GM23338 (cell line): ENCODE results near the gene CCND1. TPM values are rescaled to one million over a fixed set of nuclear protein-coding genes. Genes with fewer than 3 reads are reported as not detected.

Experiments
- ATAC-seq: fragments of 200-7000 bp; cut with Tn5 transposase; 3 replicates; pipeline ENCODE4 v1.9.1; 2020
- DNase-seq: peaks from one replicate; pipeline ENCODE4 v3.0.0-alpha.2; 2015; ENCODE audit warnings: low spot score
- H2AFZ ChIP-seq: fragments of 200-600 bp; sonication (generic); 2 replicates; pipeline ENCODE4 v1.8.0; 2016; ENCODE audit warnings: antibody characterized with exemption, mild to moderate bottlenecking, moderate library complexity
- H3F3A ChIP-seq: fragments of 200-600 bp; sonication (generic); replicated peaks from 2 replicates; pipeline ENCODE4 v1.8.0; 2017; ENCODE audit warnings: antibody characterized with exemption, mixed run types, low read depth
- H3K27ac ChIP-seq: fragments of 200-600 bp; sonication (generic); 2 replicates; pipeline ENCODE4 v1.6.1; 2016; ENCODE audit warnings: low read depth
- H3K27me3 ChIP-seq: fragments of 200-600 bp; sonication (generic); 2 replicates; pipeline ENCODE4 v1.8.0; 2016; ENCODE audit warnings: mild to moderate bottlenecking, mixed run types, moderate library complexity; ENCODE audit not compliant: insufficient read depth
- H3K36me3 ChIP-seq: fragments of 200-600 bp; sonication (generic); 2 replicates; pipeline ENCODE4 v1.8.0; 2016; ENCODE audit warnings: mild to moderate bottlenecking; ENCODE audit not compliant: insufficient read depth
- H3K4me1 ChIP-seq: fragments of 200-600 bp; sonication (generic); 2 replicates; pipeline ENCODE4 v1.8.0; 2016; ENCODE audit warnings: mild to moderate bottlenecking, moderate library complexity; ENCODE audit not compliant: insufficient read depth
- H3K4me2 ChIP-seq: fragments of 200-600 bp; sonication (generic); 2 replicates; pipeline ENCODE4 v1.7.1; 2017; ENCODE audit warnings: mixed run types
- H3K4me3 ChIP-seq: fragments of 200-600 bp; sonication (generic); 2 replicates; pipeline ENCODE4 v1.6.1; 2016; ENCODE audit warnings: mixed run types
- H3K79me2 ChIP-seq: fragments of 200-600 bp; sonication (generic); replicated peaks from 2 replicates; pipeline ENCODE4 v1.8.0; 2017; ENCODE audit warnings: mild to moderate bottlenecking; ENCODE audit not compliant: insufficient read depth
- H3K9me2 ChIP-seq: fragments of 200-600 bp; sonication (generic); 2 replicates; pipeline ENCODE4 v1.8.0; 2017; ENCODE audit not compliant: insufficient read depth
- H4K20me1 ChIP-seq: fragments of 200-600 bp; sonication (generic); replicated peaks from 2 replicates; pipeline ENCODE4 v1.8.0; 2017; ENCODE audit warnings: mild to moderate bottlenecking; ENCODE audit not compliant: insufficient read depth
- H3K27ac Mint-ChIP-seq: 2 replicates; pipeline ENCODE4 v1.8.0; 2020; ENCODE audit warnings: inconsistent platforms, mild to moderate bottlenecking, moderate library complexity, mixed read lengths
- H3K27me3 Mint-ChIP-seq: 3 replicates; pipeline ENCODE4 v1.8.0; 2022; ENCODE audit warnings: low read depth, mild to moderate bottlenecking, moderate library complexity, mixed read lengths, inconsistent platforms; ENCODE audit not compliant: insufficient read depth, poor library complexity
- H3K36me3 Mint-ChIP-seq: 3 replicates; pipeline ENCODE4 v1.8.0; 2021; ENCODE audit warnings: low read depth, mild to moderate bottlenecking, inconsistent platforms, moderate library complexity, mixed read lengths
- H3K4me1 Mint-ChIP-seq: 3 replicates; pipeline ENCODE4 v1.8.0; 2020; ENCODE audit warnings: mild to moderate bottlenecking, inconsistent platforms, mixed read lengths
- H3K4me3 Mint-ChIP-seq: 3 replicates; pipeline ENCODE4 v1.8.0; 2021; ENCODE audit warnings: moderate library complexity, mild to moderate bottlenecking, inconsistent platforms, mixed read lengths
- H3K9me3 Mint-ChIP-seq: 3 replicates; pipeline ENCODE4 v1.8.0; 2020; ENCODE audit warnings: moderate library complexity, mild to moderate bottlenecking, inconsistent platforms, mixed read lengths
- CREB1 ChIP-seq: fragments of 250-450 bp; sonication (Bioruptor Pico); IDR thresholded peaks from 2 replicates; pipeline ENCODE4 v1.5.0; 2020; ENCODE audit warnings: low read depth, mild to moderate bottlenecking, moderate library complexity
- ETS1 ChIP-seq: IDR thresholded peaks from 2 replicates; pipeline ENCODE4 v1.6.1; 2016; ENCODE audit warnings: antibody characterized with exemption
- EZH2phosphoT487 ChIP-seq: fragments of 200-600 bp; sonication (generic); IDR thresholded peaks from one replicate; pipeline ENCODE4 v1.8.1; 2018; ENCODE audit warnings: antibody characterized with exemption; ENCODE audit not compliant: unreplicated experiment
- JUNB ChIP-seq: IDR thresholded peaks from one replicate; pipeline ENCODE4 v1.6.1; 2016; ENCODE audit warnings: antibody characterized with exemption; ENCODE audit not compliant: unreplicated experiment
- POLR2AphosphoS5 ChIP-seq: IDR thresholded peaks from 2 replicates; pipeline ENCODE4 v1.6.1; 2016; ENCODE audit warnings: antibody characterized with exemption, low read depth
- STAT1 ChIP-seq: IDR thresholded peaks from one replicate; pipeline ENCODE4 v1.6.1; 2016; ENCODE audit warnings: antibody characterized with exemption; ENCODE audit not compliant: unreplicated experiment
- ZNF114 ChIP-seq: fragments of 250-450 bp; sonication (Bioruptor Pico); IDR thresholded peaks from 2 replicates; pipeline ENCODE4 v1.5.0; 2020; ENCODE audit warnings: mild to moderate bottlenecking, moderate library complexity
- polyA plus RNA-seq: library from polyadenylated mRNA; unstranded; fragments of >200 nt; fragmentation: Nextera tagmentation; extraction: Ambion mirVana; gene quantifications from 2 replicates; pipeline ENCODE4 v1.2.1, GENCODE V29; 2016
- total RNA-seq: library from RNA; depleted of rRNA; stranded (reverse); fragments of >200 nt; shearing (Covaris generic); gene quantifications from 2 replicates; pipeline ENCODE4 v1.2.3, GENCODE V29; 2014
- TF ChIP-seq, protein P1 (sequence below): fragments of 250-450 bp; sonication (Bioruptor Pico); IDR thresholded peaks from 2 replicates; pipeline ENCODE4 v1.5.0; 2020; ENCODE audit warnings: mild to moderate bottlenecking, moderate library complexity
- TF ChIP-seq, protein P2 (sequence below), 2 experiments: fragments of 200-600 bp in 1 of 2; sonication (generic) in 1 of 2; conservative IDR thresholded peaks; 2 replicates each; pipeline versions ENCODE4 v1.5.1 to v1.6.1; 2016 to 2017; ENCODE audit warnings: antibody characterized with exemption in 2 of 2, low read depth in 2 of 2, mild to moderate bottlenecking in 2 of 2, moderate library complexity in 1 of 2
- TF ChIP-seq, protein P3 (sequence below): IDR thresholded peaks from one replicate; pipeline ENCODE4 v1.6.1; 2018; ENCODE audit warnings: antibody characterized with exemption; ENCODE audit not compliant: unreplicated experiment

The CCND1 gene
- total and polyA plus RNA-seq, 2 experiments from 2014 or later = 109 to 183 TPM

DNA sequence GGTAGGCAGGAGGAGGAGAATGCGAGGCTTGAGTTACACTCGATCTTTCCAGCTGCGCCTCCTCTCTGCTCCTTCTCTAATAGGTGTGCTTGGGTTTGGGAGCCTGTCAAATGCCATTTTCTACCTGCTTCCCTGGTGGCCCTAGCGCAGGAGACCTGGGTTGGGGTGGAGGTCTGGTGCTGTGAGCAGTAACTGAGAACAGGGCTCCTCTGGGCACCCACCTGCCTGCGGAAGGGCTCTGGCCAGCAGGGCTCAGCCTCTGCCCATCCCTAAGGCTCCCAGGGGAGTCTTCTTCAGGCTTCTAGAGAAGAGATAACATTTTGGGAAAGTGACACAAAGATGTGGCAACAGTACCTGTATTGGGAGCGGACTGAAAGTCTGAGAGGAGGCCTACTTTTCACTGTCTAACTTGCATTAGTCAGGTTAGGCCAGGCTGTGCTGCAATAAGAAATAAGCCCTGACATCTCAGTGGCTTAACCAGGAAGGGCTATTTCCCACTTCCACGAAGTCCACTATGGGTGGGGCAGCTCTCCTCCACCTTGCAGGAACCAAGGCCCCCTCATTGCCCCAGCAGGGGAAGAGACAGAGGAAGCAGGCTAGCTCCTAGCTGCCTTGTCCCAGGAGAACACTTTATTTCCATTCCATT is 41.8 kb downstream of the CCND1 start:
- H3K27ac ChIP-seq = no peak overlapping the region
- no peak overlapping the region for H3K4me2 ChIP-seq
- Mint-ChIP-seq H3K9me3 (no peaks in the 10 kb centered on the region; the same call in 2 of the 3 replicates), H3K4me1 (no peaks in the 10 kb centered on the region; the same call in 2 of the 3 replicates), H3K27me3 (peaks cover 13% of the 10 kb centered on the region), H3K27ac (no peak overlapping the region), H3K4me3 (no peak overlapping the region), H3K36me3 (no peaks in the 10 kb centered on the region)
- no peak overlapping the region for H3K4me3 ChIP-seq
- no peak for ATAC-seq
- peaks cover 7% of the 10 kb centered on the region; the same call in 1 of the 2 replicates for H3K27me3 ChIP-seq
- H3K79me2 ChIP-seq = no peaks in the 10 kb centered on the region
- H4K20me1 ChIP-seq = no peaks in the 10 kb centered on the region
- H3K9me2 ChIP-seq = no peaks in the 10 kb centered on the region
- no peaks in the 10 kb centered on the region for H3K4me1 ChIP-seq
- H2AFZ ChIP-seq = no peak overlapping the region
- H3K36me3 ChIP-seq = no peaks in the 10 kb centered on the region
- DNase-seq = no peak
- no peaks in the 10 kb centered on the region for H3F3A ChIP-seq
- TF ChIP-seq, protein P1, sequence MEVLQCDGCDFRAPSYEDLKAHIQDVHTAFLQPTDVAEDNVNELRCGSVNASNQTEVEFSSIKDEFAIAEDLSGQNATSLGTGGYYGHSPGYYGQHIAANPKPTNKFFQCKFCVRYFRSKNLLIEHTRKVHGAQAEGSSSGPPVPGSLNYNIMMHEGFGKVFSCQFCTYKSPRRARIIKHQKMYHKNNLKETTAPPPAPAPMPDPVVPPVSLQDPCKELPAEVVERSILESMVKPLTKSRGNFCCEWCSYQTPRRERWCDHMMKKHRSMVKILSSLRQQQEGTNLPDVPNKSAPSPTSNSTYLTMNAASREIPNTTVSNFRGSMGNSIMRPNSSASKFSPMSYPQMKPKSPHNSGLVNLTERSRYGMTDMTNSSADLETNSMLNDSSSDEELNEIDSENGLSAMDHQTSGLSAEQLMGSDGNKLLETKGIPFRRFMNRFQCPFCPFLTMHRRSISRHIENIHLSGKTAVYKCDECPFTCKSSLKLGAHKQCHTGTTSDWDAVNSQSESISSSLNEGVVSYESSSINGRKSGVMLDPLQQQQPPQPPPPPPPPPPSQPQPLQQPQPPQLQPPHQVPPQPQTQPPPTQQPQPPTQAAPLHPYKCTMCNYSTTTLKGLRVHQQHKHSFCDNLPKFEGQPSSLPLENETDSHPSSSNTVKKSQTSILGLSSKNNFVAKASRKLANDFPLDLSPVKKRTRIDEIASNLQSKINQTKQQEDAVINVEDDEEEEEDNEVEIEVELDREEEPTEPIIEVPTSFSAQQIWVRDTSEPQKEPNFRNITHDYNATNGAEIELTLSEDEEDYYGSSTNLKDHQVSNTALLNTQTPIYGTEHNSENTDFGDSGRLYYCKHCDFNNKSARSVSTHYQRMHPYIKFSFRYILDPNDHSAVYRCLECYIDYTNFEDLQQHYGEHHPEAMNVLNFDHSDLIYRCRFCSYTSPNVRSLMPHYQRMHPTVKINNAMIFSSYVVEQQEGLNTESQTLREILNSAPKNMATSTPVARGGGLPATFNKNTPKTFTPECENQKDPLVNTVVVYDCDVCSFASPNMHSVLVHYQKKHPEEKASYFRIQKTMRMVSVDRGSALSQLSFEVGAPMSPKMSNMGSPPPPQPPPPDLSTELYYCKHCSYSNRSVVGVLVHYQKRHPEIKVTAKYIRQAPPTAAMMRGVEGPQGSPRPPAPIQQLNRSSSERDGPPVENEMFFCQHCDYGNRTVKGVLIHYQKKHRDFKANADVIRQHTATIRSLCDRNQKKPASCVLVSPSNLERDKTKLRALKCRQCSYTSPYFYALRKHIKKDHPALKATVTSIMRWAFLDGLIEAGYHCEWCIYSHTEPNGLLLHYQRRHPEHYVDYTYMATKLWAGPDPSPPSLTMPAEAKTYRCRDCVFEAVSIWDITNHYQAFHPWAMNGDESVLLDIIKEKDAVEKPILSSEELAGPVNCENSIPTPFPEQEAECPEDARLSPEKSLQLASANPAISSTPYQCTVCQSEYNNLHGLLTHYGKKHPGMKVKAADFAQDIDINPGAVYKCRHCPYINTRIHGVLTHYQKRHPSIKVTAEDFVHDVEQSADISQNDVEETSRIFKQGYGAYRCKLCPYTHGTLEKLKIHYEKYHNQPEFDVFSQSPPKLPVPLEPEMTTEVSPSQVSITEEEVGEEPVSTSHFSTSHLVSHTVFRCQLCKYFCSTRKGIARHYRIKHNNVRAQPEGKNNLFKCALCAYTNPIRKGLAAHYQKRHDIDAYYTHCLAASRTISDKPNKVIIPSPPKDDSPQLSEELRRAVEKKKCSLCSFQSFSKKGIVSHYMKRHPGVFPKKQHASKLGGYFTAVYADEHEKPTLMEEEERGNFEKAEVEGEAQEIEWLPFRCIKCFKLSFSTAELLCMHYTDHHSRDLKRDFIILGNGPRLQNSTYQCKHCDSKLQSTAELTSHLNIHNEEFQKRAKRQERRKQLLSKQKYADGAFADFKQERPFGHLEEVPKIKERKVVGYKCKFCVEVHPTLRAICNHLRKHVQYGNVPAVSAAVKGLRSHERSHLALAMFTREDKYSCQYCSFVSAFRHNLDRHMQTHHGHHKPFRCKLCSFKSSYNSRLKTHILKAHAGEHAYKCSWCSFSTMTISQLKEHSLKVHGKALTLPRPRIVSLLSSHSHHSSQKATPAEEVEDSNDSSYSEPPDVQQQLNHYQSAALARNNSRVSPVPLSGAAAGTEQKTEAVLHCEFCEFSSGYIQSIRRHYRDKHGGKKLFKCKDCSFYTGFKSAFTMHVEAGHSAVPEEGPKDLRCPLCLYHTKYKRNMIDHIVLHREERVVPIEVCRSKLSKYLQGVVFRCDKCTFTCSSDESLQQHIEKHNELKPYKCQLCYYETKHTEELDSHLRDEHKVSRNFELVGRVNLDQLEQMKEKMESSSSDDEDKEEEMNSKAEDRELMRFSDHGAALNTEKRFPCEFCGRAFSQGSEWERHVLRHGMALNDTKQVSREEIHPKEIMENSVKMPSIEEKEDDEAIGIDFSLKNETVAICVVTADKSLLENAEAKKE (CRISPR knock-in tag) = no peak
- TF ChIP-seq, protein P2, sequence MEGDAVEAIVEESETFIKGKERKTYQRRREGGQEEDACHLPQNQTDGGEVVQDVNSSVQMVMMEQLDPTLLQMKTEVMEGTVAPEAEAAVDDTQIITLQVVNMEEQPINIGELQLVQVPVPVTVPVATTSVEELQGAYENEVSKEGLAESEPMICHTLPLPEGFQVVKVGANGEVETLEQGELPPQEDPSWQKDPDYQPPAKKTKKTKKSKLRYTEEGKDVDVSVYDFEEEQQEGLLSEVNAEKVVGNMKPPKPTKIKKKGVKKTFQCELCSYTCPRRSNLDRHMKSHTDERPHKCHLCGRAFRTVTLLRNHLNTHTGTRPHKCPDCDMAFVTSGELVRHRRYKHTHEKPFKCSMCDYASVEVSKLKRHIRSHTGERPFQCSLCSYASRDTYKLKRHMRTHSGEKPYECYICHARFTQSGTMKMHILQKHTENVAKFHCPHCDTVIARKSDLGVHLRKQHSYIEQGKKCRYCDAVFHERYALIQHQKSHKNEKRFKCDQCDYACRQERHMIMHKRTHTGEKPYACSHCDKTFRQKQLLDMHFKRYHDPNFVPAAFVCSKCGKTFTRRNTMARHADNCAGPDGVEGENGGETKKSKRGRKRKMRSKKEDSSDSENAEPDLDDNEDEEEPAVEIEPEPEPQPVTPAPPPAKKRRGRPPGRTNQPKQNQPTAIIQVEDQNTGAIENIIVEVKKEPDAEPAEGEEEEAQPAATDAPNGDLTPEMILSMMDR (conservative IDR thresholded peaks at IDR 0.05; ENCODE audit: low read depth in 2 of 2) = no peak
- no peak for TF ChIP-seq EZH2phosphoT487
- TF ChIP-seq, protein P3, sequence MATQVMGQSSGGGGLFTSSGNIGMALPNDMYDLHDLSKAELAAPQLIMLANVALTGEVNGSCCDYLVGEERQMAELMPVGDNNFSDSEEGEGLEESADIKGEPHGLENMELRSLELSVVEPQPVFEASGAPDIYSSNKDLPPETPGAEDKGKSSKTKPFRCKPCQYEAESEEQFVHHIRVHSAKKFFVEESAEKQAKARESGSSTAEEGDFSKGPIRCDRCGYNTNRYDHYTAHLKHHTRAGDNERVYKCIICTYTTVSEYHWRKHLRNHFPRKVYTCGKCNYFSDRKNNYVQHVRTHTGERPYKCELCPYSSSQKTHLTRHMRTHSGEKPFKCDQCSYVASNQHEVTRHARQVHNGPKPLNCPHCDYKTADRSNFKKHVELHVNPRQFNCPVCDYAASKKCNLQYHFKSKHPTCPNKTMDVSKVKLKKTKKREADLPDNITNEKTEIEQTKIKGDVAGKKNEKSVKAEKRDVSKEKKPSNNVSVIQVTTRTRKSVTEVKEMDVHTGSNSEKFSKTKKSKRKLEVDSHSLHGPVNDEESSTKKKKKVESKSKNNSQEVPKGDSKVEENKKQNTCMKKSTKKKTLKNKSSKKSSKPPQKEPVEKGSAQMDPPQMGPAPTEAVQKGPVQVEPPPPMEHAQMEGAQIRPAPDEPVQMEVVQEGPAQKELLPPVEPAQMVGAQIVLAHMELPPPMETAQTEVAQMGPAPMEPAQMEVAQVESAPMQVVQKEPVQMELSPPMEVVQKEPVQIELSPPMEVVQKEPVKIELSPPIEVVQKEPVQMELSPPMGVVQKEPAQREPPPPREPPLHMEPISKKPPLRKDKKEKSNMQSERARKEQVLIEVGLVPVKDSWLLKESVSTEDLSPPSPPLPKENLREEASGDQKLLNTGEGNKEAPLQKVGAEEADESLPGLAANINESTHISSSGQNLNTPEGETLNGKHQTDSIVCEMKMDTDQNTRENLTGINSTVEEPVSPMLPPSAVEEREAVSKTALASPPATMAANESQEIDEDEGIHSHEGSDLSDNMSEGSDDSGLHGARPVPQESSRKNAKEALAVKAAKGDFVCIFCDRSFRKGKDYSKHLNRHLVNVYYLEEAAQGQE = no peak
- TF ChIP-seq ETS1 = no peak
- no peak for TF ChIP-seq JUNB
- TF ChIP-seq STAT1 = no peak
- TF ChIP-seq POLR2AphosphoS5 = no peak
- TF ChIP-seq ZNF114 = no peak
- TF ChIP-seq CREB1 = no peak
